GM19099 (cell line): ENCODE results near the gene SPARC.

Experiments
- POLR2A ChIP-seq: IDR thresholded peaks from 3 replicates; pipeline ENCODE4 v1.6.1; 2011; ENCODE audit warnings: low read depth; ENCODE audit not compliant: insufficient read length; ENCODE audit errors: extremely low read depth

SPARC gene

DNA sequence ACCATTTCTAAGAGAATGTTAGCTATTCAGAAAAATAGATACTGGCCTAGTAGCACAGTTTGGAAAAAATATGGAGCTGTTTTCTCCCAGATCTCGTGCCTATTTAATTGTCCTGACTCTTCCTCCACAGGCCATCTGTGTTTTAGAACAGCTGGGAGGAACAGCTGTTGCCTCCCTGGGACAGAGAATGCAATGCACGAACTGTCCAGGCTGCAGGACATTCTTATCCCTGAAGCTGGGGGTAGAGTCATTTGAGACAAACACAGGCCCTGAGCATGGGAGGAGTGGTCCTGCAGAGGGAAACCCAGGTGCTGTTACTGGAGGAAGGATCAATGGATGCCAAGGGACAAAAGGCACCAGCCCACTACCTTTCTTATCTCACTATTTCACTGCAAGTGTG lies 20.9 kb upstream of the SPARC start:
- TF ChIP-seq POLR2A, result no peak

DNA sequence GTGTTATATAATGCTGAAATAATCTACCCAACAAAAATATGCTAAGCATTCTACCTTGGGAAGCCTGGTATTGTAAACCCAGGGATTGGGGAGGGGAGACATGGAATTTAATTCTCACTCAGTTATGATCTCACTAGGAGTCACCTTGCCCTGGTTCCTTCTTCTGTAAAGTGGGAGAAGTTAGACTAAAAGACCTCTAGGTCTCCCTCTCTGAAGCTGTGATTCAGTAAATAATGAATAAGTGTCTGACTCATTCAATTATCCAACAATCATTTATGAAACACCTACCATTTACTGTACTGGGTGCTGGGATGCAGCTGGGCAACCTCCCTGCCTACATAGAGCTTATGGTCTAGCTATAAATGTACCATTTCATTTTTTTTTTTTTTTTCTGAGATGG lies 20.2 kb upstream of the SPARC start:
- TF ChIP-seq POLR2A, result no peak

- no peak for TF ChIP-seq POLR2A
Observed at GRCh38 chr5:151703780-151704179, 17.1 kb upstream of the SPARC start.

- no peak for TF ChIP-seq POLR2A
Observed at GRCh38 chr5:151703227-151703626, 16.5 kb upstream of the SPARC start.

DNA sequence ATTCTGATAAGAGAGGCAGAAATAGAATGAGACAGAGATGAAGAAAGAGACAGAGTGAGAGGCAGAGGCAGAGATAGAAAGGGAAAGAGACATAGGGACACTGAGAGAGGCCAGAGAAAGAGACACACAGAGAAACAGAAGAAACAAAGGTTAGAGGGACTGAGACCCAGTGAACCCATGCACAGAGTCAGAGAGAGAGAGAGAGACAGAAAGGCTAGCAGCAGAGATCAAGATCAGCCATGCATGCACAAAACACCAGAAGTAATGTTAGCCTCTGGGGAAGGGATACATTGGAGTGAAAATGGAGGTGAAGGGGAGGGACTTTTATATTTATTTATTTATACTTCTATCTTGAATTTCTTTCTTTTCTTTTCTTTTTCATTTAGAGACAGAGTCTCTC lies 14.1 kb upstream of the SPARC start:
- TF ChIP-seq POLR2A, result no peak

- TF ChIP-seq POLR2A, result no peak
Observed at GRCh38 chr5:151700296-151700695, 13.6 kb upstream of the SPARC start.

GRCh38 chr5:151699071-151699901 lies 12.6 kb upstream of the SPARC start:
- TF ChIP-seq POLR2A, result no peak

DNA sequence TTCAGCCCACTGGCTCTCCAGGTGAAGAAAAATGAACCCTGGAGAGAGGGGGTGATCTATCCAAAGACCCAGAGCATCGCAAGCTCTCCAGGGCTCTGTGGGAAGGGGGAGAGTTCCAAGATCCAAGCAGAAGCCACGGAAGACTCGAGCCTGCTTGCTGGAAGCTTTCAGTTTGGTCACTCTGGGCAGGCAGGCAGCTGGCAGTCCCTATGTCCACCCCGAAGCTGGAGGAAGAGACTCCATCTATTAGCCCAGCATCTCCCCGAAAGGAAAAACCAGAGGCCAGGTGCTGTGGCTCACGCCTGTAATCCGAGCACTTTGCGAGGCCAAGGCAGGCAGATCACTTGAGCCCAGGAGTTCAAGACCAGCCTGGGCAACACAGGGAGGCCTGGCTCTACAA lies 10.7 kb upstream of the SPARC start:
- TF ChIP-seq POLR2A, result no peak

GRCh38 chr5:151696470-151697061 lies 9.9 kb upstream of the SPARC start:
- no peak for TF ChIP-seq POLR2A

DNA sequence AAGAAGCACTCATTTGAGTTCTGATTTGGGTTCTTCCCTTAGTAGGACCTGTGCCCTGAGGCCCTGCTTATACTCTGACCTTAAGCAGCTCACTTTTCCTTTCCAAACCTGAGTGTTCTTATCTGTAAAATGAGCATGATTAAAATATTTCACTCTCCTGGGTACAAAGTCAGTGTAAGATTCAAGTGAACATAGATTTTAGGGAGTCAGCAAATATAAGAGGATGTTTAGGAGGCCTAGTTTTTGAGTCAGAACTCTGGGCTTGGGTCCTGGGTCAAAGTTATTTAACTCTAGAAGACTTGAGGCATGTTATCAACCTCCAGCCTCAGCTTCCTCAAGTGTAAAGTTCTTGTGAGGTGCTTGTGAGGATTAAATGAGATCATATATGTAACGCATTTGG lies 8.7 kb upstream of the SPARC start:
- no peak for TF ChIP-seq POLR2A

GRCh38 chr5:151694035-151694485 lies 7.3 kb upstream of the SPARC start:
- TF ChIP-seq POLR2A, result no peak

- no peak for TF ChIP-seq POLR2A
Observed at GRCh38 chr5:151692312-151692711, 5.6 kb upstream of the SPARC start.

DNA sequence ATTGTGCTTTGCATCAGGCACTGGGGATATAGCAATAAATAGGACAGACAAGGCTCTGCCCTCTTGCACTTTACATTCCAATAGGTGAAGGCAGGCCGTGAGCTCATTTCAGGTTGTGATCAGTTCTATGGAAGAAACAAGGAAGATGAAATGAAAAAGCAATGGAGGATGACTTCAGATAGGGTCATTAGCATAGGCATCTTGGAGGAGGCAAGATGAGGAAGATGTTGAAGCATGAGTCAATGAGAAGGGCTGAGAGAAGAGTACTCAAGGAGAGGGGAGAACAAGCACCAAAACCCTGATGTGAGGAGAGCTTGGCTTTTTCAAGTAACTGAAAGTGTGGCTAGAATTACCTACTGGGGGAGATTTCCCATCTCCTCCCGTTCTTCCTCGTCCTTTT lies 5.0 kb upstream of the SPARC start:
- no peak for TF ChIP-seq POLR2A

GRCh38 chr5:151688436-151688835 lies 1.7 kb upstream of the SPARC start:
- TF ChIP-seq POLR2A, result no peak

- TF ChIP-seq POLR2A, result no peak
Observed at GRCh38 chr5:151685749-151686673, 704 bp downstream of the SPARC start.
